ENCODE data around the gene TXNRD1.

The TXNRD1 gene

GRCh38 chr12:104372061-104372720 is 156.6 kb downstream of the TXNRD1 start:
- Histone ChIP-seq H4K20me1 (ENCODE audit: control insufficient read depth, insufficient read depth, low read depth, low read length) (no peaks in the 10 kb centered on the region), H3K79me2 (ENCODE audit: control insufficient read depth, low read length) (no peaks in the 10 kb centered on the region), H3K9me3 (ENCODE audit: control insufficient read depth, insufficient read depth, low read length) (no peaks in the 10 kb centered on the region), H3F3A (ENCODE audit: control insufficient read depth, insufficient read depth) (no peaks in the 10 kb centered on the region), H3K36me3 (ENCODE audit: control insufficient read depth, low read length) (no peaks in the 10 kb centered on the region), H3K27me3 (ENCODE audit: control insufficient read depth, low read length) (no peaks in the 10 kb centered on the region), H3K4me2 (ENCODE audit: low read length) (no peak overlapping the region), H3K27ac (ENCODE audit: low read depth, low read length) (no peak overlapping the region), H3K9me2 (replicated peaks; ENCODE audit: control insufficient read depth, low read length) (no peaks in the 10 kb centered on the region), H3K4me1 (ENCODE audit: control insufficient read depth, low read length) (peaks cover 4% of the 10 kb centered on the region; the same call in 1 of the 2 replicates), H3K4me3 (ENCODE audit: low read length) (no peak overlapping the region)
- TF ChIP-seq, protein P1, sequence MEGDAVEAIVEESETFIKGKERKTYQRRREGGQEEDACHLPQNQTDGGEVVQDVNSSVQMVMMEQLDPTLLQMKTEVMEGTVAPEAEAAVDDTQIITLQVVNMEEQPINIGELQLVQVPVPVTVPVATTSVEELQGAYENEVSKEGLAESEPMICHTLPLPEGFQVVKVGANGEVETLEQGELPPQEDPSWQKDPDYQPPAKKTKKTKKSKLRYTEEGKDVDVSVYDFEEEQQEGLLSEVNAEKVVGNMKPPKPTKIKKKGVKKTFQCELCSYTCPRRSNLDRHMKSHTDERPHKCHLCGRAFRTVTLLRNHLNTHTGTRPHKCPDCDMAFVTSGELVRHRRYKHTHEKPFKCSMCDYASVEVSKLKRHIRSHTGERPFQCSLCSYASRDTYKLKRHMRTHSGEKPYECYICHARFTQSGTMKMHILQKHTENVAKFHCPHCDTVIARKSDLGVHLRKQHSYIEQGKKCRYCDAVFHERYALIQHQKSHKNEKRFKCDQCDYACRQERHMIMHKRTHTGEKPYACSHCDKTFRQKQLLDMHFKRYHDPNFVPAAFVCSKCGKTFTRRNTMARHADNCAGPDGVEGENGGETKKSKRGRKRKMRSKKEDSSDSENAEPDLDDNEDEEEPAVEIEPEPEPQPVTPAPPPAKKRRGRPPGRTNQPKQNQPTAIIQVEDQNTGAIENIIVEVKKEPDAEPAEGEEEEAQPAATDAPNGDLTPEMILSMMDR (IDR thresholded peaks at IDR 0.05; ENCODE audit: low read depth, low read length, poor library complexity, severe bottlenecking), result no peak
- TF ChIP-seq EZH2phosphoT487 (IDR thresholded peaks at IDR 0.05; ENCODE audit: borderline replicate concordance, low read length), result no peak

DNA sequence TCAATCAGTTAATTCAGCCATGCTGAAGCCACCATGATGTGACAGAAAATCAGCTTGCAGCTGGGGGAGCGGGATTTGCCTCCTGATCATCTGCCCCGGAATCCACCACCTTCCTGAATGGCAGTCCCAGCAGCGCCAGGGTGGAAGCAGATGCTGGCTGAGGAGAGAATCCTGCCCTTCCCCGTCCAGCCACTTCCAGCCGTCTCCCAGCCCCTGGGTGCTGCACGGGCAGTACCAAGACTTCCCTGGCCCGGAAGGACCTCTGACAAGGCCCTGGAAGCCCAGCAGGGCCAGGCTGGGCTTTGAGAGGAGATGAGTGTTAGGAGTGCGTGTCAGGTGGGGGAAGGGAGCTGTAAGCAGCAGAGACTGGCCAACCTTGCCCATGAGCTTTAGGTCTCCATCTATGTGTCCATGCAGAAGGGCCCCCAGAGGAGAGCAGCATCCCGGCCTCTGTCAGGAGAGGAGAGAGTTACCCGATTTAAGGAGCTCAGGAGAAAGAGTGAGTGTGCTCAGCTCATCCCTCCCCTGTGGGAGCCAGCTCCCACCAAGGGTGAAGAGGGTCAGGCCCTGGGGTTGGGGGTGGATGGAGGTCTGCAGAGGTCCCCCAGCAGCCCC is 157.2 kb downstream of the TXNRD1 start:
- H3K79me2 ChIP-seq (ENCODE audit: control insufficient read depth, low read length), result no peaks in the 10 kb centered on the region
- H3K9me3 ChIP-seq (ENCODE audit: control insufficient read depth, insufficient read depth, low read length), result no peaks in the 10 kb centered on the region
- no peaks in the 10 kb centered on the region for H3K27me3 ChIP-seq (ENCODE audit: control insufficient read depth, low read length)
- TF ChIP-seq, protein P1 (IDR thresholded peaks at IDR 0.05; ENCODE audit: low read depth, low read length, poor library complexity, severe bottlenecking), result no peak
- TF ChIP-seq EZH2phosphoT487 (IDR thresholded peaks at IDR 0.05; ENCODE audit: borderline replicate concordance, low read length), result no peak
- H3K27ac ChIP-seq (ENCODE audit: low read depth, low read length), result no peak overlapping the region
- H3K4me2 ChIP-seq (ENCODE audit: low read length), result no peak overlapping the region
- H3F3A ChIP-seq (ENCODE audit: control insufficient read depth, insufficient read depth), result no peaks in the 10 kb centered on the region
- no peaks in the 10 kb centered on the region for H3K9me2 ChIP-seq (replicated peaks; ENCODE audit: control insufficient read depth, low read length)
- H3K36me3 ChIP-seq (ENCODE audit: control insufficient read depth, low read length), result no peaks in the 10 kb centered on the region
- H4K20me1 ChIP-seq (ENCODE audit: control insufficient read depth, insufficient read depth, low read depth, low read length), result no peaks in the 10 kb centered on the region
- no peak overlapping the region for H3K4me3 ChIP-seq (ENCODE audit: low read length)
- H3K4me1 ChIP-seq (ENCODE audit: control insufficient read depth, low read length), result peaks cover 4% of the 10 kb centered on the region; the same call in 1 of the 2 replicates

DNA sequence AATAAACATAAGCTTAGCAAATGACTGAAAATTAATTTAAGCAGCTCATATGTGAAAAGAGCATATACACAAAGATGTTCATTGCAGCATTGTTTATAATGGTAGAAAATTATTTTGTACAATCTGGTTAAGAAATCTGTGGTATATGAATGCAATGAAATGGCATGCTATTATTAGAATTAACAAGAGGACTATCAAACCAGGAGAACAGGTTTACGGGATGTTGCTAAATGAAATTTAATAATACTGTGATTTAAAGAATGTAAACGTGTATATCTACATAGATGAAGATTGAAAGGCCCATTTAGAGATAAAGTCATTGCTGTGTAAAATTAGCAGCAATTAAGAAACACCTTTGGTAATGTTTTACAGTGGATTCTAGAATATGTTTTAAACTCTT is 158.5 kb downstream of the TXNRD1 start:
- no peak overlapping the region for H3K4me3 ChIP-seq (ENCODE audit: low read length)
- H3K79me2 ChIP-seq (ENCODE audit: control insufficient read depth, low read length), result no peaks in the 10 kb centered on the region
- no peaks in the 10 kb centered on the region for H4K20me1 ChIP-seq (ENCODE audit: control insufficient read depth, insufficient read depth, low read depth, low read length)
- H3K9me3 ChIP-seq (ENCODE audit: control insufficient read depth, insufficient read depth, low read length), result no peaks in the 10 kb centered on the region
- H3K27ac ChIP-seq (ENCODE audit: low read depth, low read length), result no peak overlapping the region
- H3F3A ChIP-seq (ENCODE audit: control insufficient read depth, insufficient read depth), result no peaks in the 10 kb centered on the region
- no peaks in the 10 kb centered on the region for H3K36me3 ChIP-seq (ENCODE audit: control insufficient read depth, low read length)
- peaks cover 4% of the 10 kb centered on the region; the same call in 1 of the 2 replicates for H3K4me1 ChIP-seq (ENCODE audit: control insufficient read depth, low read length)
- H3K4me2 ChIP-seq (ENCODE audit: low read length), result no peak overlapping the region
- no peaks in the 10 kb centered on the region for H3K9me2 ChIP-seq (replicated peaks; ENCODE audit: control insufficient read depth, low read length)
- no peaks in the 10 kb centered on the region for H3K27me3 ChIP-seq (ENCODE audit: control insufficient read depth, low read length)
- TF ChIP-seq, protein P1 (IDR thresholded peaks at IDR 0.05; ENCODE audit: low read depth, low read length, poor library complexity, severe bottlenecking), result no peak
- TF ChIP-seq EZH2phosphoT487 (IDR thresholded peaks at IDR 0.05; ENCODE audit: borderline replicate concordance, low read length), result no peak

All from DOHH2 (cell line).